ENCODE results near the gene FGD5.

DNA sequence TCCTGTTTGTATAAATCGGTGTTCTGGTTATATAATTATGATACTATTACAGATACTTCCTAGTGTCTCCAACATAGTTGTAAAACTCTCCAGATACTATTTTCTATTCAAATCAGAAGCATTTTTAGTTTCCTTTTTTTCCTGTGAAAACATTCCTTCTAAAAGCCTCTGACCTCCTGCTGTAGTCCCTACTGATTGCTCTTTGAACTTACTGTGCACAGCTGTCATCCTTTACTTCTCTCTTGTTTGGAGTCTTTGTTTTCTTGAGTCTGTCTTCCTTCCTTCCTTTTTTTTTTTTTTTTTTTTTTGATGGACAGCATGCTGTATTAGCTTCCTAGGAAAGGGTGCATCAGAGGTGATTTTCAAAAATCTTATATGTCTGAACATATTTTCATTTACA is 157.6 kb downstream of the FGD5 start:
- TF ChIP-seq, protein P1, sequence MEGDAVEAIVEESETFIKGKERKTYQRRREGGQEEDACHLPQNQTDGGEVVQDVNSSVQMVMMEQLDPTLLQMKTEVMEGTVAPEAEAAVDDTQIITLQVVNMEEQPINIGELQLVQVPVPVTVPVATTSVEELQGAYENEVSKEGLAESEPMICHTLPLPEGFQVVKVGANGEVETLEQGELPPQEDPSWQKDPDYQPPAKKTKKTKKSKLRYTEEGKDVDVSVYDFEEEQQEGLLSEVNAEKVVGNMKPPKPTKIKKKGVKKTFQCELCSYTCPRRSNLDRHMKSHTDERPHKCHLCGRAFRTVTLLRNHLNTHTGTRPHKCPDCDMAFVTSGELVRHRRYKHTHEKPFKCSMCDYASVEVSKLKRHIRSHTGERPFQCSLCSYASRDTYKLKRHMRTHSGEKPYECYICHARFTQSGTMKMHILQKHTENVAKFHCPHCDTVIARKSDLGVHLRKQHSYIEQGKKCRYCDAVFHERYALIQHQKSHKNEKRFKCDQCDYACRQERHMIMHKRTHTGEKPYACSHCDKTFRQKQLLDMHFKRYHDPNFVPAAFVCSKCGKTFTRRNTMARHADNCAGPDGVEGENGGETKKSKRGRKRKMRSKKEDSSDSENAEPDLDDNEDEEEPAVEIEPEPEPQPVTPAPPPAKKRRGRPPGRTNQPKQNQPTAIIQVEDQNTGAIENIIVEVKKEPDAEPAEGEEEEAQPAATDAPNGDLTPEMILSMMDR (IDR thresholded peaks at IDR 0.05; ENCODE audit: low read length), result no peak
- TF ChIP-seq EZH2 (optimal IDR thresholded peaks at IDR 0.05; ENCODE audit: low read depth, low read length), result no peak
